ENCODE data around the gene PI4KB.

DNA sequence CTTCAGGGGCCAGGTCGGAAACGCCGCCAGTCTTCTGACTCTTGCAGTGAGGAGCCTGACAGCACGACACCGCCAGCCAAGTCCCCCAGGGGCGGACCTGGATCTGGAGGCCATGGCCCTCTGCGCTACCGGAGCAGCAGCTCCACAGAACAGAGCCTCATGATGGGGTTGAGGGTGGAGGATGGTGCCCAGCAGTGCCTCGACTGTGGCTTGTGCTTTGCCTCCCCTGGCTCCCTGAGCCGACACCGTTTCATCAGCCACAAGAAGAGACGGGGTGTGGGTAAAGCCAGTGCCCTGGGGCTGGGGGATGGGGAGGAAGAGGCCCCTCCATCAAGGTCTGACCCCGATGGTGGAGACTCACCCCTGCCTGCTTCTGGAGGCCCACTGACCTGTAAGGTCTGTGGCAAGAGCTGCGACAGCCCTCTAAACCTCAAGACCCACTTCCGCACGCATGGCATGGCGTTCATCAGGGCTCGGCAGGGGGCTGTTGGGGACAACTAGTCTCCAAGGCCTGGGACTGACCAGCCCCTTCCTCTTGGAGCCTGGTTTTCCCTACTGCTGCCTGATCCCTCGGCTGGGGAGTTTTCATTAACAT is 36.4 kb downstream of the PI4KB start:
- TF ChIP-seq EZH2 (IDR thresholded peaks at IDR 0.05; ENCODE audit: low read depth, unreplicated experiment): no peak
- TF ChIP-seq CTCF (conservative IDR thresholded peaks at IDR 0.05; ENCODE audit: low read depth in 2 of 2): no peak
- TF ChIP-seq POLR2AphosphoS5 (IDR thresholded peaks at IDR 0.05; ENCODE audit: low read depth): no peak
- TF ChIP-seq EZH2phosphoT487 (IDR thresholded peaks at IDR 0.05; ENCODE audit: unreplicated experiment): no peak
- no peak for TF ChIP-seq ETS1 (IDR thresholded peaks at IDR 0.05)
- TF ChIP-seq NANOG (IDR thresholded peaks at IDR 0.05; ENCODE audit: borderline replicate concordance): no peak
- no peak for TF ChIP-seq REST (IDR thresholded peaks at IDR 0.05; ENCODE audit: unreplicated experiment)
- TF ChIP-seq JUNB (IDR thresholded peaks at IDR 0.05; ENCODE audit: unreplicated experiment): no peak
